IMR-90 (cell line): ENCODE results near the gene PTPRO. TPM values are rescaled to one million over a fixed set of nuclear protein-coding genes. Genes with fewer than 3 reads are reported as not detected.

ENCODE experiments used
- ATAC-seq: fragments of 200-7000 bp; cut with Tn5 transposase; 2 replicates; pipeline ENCODE4 v1.9.1; 2020; ENCODE audit warnings: low read depth, mild to moderate bottlenecking, moderate library complexity
- BruUV-seq: library from RNA; stranded (reverse); fragments of 400-500 nt; replicated peaks from 2 replicates; lab custom pipeline; 2021; lab: Mats Ljungman, UMichigan
- CTCF ChIA-PET: fragments of 300-600 bp; formaldehyde crosslinking; extraction: SDS; loops from one replicate; lab custom pipeline; 2021; ENCODE audit warnings: antibody characterized with exemption; lab: Yijun Ruan, JAX
- POLR2A ChIA-PET: fragments of 300-600 bp; sonication (Branson Sonifier 250); formaldehyde crosslinking; loops from one replicate; lab custom pipeline; 2022; ENCODE audit warnings: antibody characterized with exemption; ENCODE audit not compliant: unreplicated experiment; lab: Charles Lee
- DNase-seq: peaks from one replicate; pipeline ENCODE4 v3.0.0; 2013
- H2AFZ ChIP-seq: replicated peaks from 2 replicates; pipeline ENCODE3; 2013; ENCODE audit warnings: low read length, mild to moderate bottlenecking; ENCODE audit not compliant: poor library complexity
- H2AK5ac ChIP-seq: 2 replicates; pipeline ENCODE4 v1.6.1; 2013; ENCODE audit warnings: low read depth, low read length, inconsistent platforms
- H2AK9ac ChIP-seq: replicated peaks from 2 replicates; pipeline ENCODE3; 2013; ENCODE audit warnings: mild to moderate bottlenecking, low read depth, low read length, moderate library complexity; ENCODE audit not compliant: poor library complexity
- H2BK120ac ChIP-seq: 2 replicates; pipeline ENCODE4 v1.6.1; 2013; ENCODE audit warnings: low read depth, low read length, inconsistent platforms
- H2BK15ac ChIP-seq: 3 replicates; pipeline ENCODE4 v1.6.1; 2013; ENCODE audit warnings: low read depth, low read length, inconsistent platforms
- H2BK20ac ChIP-seq: 2 replicates; pipeline ENCODE4 v1.6.1; 2013; ENCODE audit warnings: low read depth, mild to moderate bottlenecking, inconsistent platforms, low read length, moderate library complexity
- H2BK5ac ChIP-seq: 2 replicates; pipeline ENCODE4 v1.6.1; 2013; ENCODE audit warnings: mild to moderate bottlenecking, low read depth, low read length, inconsistent platforms; ENCODE audit not compliant: poor library complexity, severe bottlenecking
- H3K14ac ChIP-seq: replicated peaks from 2 replicates; pipeline ENCODE4 v1.6.1; 2013; ENCODE audit warnings: low read depth, low read length, inconsistent platforms
- H3K18ac ChIP-seq: 2 replicates; pipeline ENCODE4 v1.6.1; 2013; ENCODE audit warnings: low read depth, low read length, control low read depth
- H3K23ac ChIP-seq: 2 replicates; pipeline ENCODE4 v1.6.1; 2013; ENCODE audit warnings: low read depth, low read length, inconsistent platforms
- H3K27ac ChIP-seq: 2 replicates; pipeline ENCODE4 v1.5.1; 2013; ENCODE audit warnings: mild to moderate bottlenecking, control low read depth, low read length; ENCODE audit not compliant: insufficient read depth
- H3K27me3 ChIP-seq: 2 replicates; pipeline ENCODE4 v1.6.1; 2013; ENCODE audit warnings: low read length; ENCODE audit not compliant: control insufficient read depth, insufficient read depth
- H3K36me3 ChIP-seq: 2 replicates; pipeline ENCODE4 v1.6.1; 2013; ENCODE audit warnings: low read length, mixed read lengths; ENCODE audit not compliant: control insufficient read depth, insufficient read depth
- H3K4ac ChIP-seq: 2 replicates; pipeline ENCODE4 v1.6.1; 2013; ENCODE audit warnings: low read depth, low read length, inconsistent platforms
- H3K4me1 ChIP-seq: 2 replicates; pipeline ENCODE4 v1.6.1; 2013; ENCODE audit warnings: low read length, mixed read lengths; ENCODE audit not compliant: control insufficient read depth, insufficient read depth
- H3K4me2 ChIP-seq: 2 replicates; pipeline ENCODE4 v1.6.1; 2013; ENCODE audit warnings: low read depth, mild to moderate bottlenecking, control low read depth, low read length, moderate library complexity
- H3K4me3 ChIP-seq: 2 replicates; pipeline ENCODE4 v1.5.1; 2013; ENCODE audit warnings: low read depth, mild to moderate bottlenecking, control low read depth, low read length, moderate library complexity; ENCODE audit not compliant: insufficient read depth
- H3K56ac ChIP-seq: 2 replicates; pipeline ENCODE4 v1.6.1; 2013; ENCODE audit warnings: low read length, inconsistent platforms; ENCODE audit not compliant: insufficient read depth; ENCODE audit errors: extremely low read depth
- H3K79me1 ChIP-seq, 2 experiments: 2 replicates each; pipeline ENCODE4 v1.6.1; 2013; ENCODE audit warnings: low read length in 2 of 2, inconsistent platforms in 1 of 2, low read depth in 1 of 2
- H3K9ac ChIP-seq: 2 replicates; pipeline ENCODE4 v1.6.1; 2013; ENCODE audit warnings: low read depth, low read length, control low read depth
- H3K9me1 ChIP-seq: 2 replicates; pipeline ENCODE4 v1.6.1; 2013; ENCODE audit warnings: low read length, inconsistent platforms; ENCODE audit not compliant: insufficient read depth
- H3K9me3 ChIP-seq: 2 replicates; pipeline ENCODE4 v1.6.1; 2013; ENCODE audit warnings: low read length; ENCODE audit not compliant: control insufficient read depth, insufficient read depth
- H4K20me1 ChIP-seq: 2 replicates; pipeline ENCODE4 v1.6.1; 2013; ENCODE audit warnings: low read length, inconsistent platforms; ENCODE audit not compliant: insufficient read depth
- H4K5ac ChIP-seq: 2 replicates; pipeline ENCODE4 v1.6.1; 2013; ENCODE audit warnings: mild to moderate bottlenecking, low read depth, low read length, control low read depth
- H4K8ac ChIP-seq, 2 experiments: 2 replicates each; pipeline ENCODE4 v1.6.1; 2013; ENCODE audit warnings: low read depth in 2 of 2, low read length in 2 of 2, control low read depth in 1 of 2, inconsistent platforms in 1 of 2
- H4K91ac ChIP-seq: 2 replicates; pipeline ENCODE4 v1.6.1; 2013; ENCODE audit warnings: low read depth, low read length, inconsistent platforms; ENCODE audit not compliant: insufficient read depth
- CHD1 ChIP-seq: IDR thresholded peaks from 2 replicates; pipeline ENCODE4 v1.6.1; 2012; ENCODE audit warnings: low read depth, low read length, improper control_type of control experiment
- CTCF ChIP-seq: conservative IDR thresholded peaks from 2 replicates; pipeline ENCODE4 v1.5.1; 2012; ENCODE audit warnings: mild to moderate bottlenecking, low read depth, low read length, improper control_type of control experiment
- ELK1 ChIP-seq: fragments of 150-350 bp; IDR thresholded peaks from 2 replicates; pipeline ENCODE4 v1.6.1; 2016; ENCODE audit warnings: low read depth, mild to moderate bottlenecking, low read length, moderate library complexity, borderline replicate concordance
- MAZ ChIP-seq: IDR thresholded peaks from 2 replicates; pipeline ENCODE4 v1.6.1; 2012; ENCODE audit warnings: low read depth, mild to moderate bottlenecking, low read length, improper control_type of control experiment, moderate library complexity, borderline replicate concordance
- MXI1 ChIP-seq: IDR thresholded peaks from 2 replicates; pipeline ENCODE4 v1.6.1; 2012; ENCODE audit warnings: low read depth, mild to moderate bottlenecking, low read length, moderate library complexity, borderline replicate concordance
- USF2 ChIP-seq: fragments of 150-350 bp; IDR thresholded peaks from 2 replicates; pipeline ENCODE4 v1.6.1; 2017; ENCODE audit warnings: mild to moderate bottlenecking, antibody characterized with exemption, low read length, low read depth
- WGBS, 2 experiments: methylation state at CpG; one replicate each; pipeline versions ENCODE4 v1.1.5 to v1.1.7; 2013; ENCODE audit warnings: missing lambda C conversion rate in 2 of 2; ENCODE audit not compliant: insufficient read length in 1 of 2; ENCODE audit errors: extremely low coverage in 2 of 2; 5-methylcytosine and 5-hydroxymethylcytosine counted together
- dilution Hi-C: fragments of 300-500 bp; cut with HindIII; formaldehyde crosslinking; loops from one replicate; pipeline ENCODE4 v1.14.3; 2018; ENCODE audit warnings: low sequenced_read_pairs; ENCODE audit not compliant: unreplicated experiment
- in situ Hi-C: fragments of 300-500 bp; cut with MboI; formaldehyde crosslinking; loops from 3 replicates; pipeline ENCODE4 v1.14.3; 2019; ENCODE audit warnings: low sequenced_read_pairs, inconsistent platforms, mixed read lengths
- intact Hi-C: fragments of 100-400 bp; cut with micrococcal nuclease; formaldehyde crosslinking; loops from 2 replicates; pipeline ENCODE4 v1.10.0; 2022
- polyA plus RNA-seq, 3 experiments: library from polyadenylated mRNA; depleted of rRNA; stranded (reverse); fragments of >200 nt; gene quantifications; 2 replicates each; pipeline ENCODE4 v1.2.3, GENCODE V29; 2012; ENCODE audit warnings: low replicate concordance in 1 of 3
- total RNA-seq: library from RNA; depleted of rRNA; stranded (reverse); fragments of >200 nt; gene quantifications from 2 replicates; pipeline ENCODE4 v1.2.3, GENCODE V29; 2012

The PTPRO gene
- total and polyA plus RNA-seq, 2 of the 4 experiments (the other 2 are of a cell fraction) = 0.03 to 0.18 TPM

- Histone ChIP-seq H2BK20ac (no peak overlapping the region), H2AK9ac (no peak overlapping the region), H3K9me3 (no peaks in the 10 kb centered on the region), H3K36me3 (no peaks in the 10 kb centered on the region), H3K27me3 (peaks cover 12% of the 10 kb centered on the region), H2AK5ac (no peak overlapping the region), H3K79me1 (no peaks in the 10 kb centered on the region), H3K9me1 (no peaks in the 10 kb centered on the region), H3K27ac (no peak overlapping the region), H3K4me2 (no peak overlapping the region), H3K9ac (no peak overlapping the region), H4K91ac (no peak overlapping the region), H3K14ac (no peak overlapping the region), H2BK15ac (no peak overlapping the region), H3K18ac (no peak overlapping the region), H2AFZ (no peak overlapping the region), H3K56ac (no peak overlapping the region), H4K5ac (no peak overlapping the region), H3K23ac (no peak overlapping the region), H3K4ac (no peak overlapping the region), H2BK120ac (no peak overlapping the region), H2BK5ac (no peak overlapping the region), H3K4me3 (no peak overlapping the region), H4K20me1 (no peaks in the 10 kb centered on the region), H3K4me1 (peaks cover 2% of the 10 kb centered on the region; the same call in 1 of the 2 replicates), H4K8ac (no peak overlapping the region)
- no TSS peak for BruUV-seq
- in situ Hi-C loops (no loop called here), dilution Hi-C loops (no loop called here), intact Hi-C loops (no loop called here)
- POLR2A ChIA-PET = no interaction called here
- WGBS, 2 experiments = no CpG with 5 or more reads among the region's 4 CpGs
- no peak for TF ChIP-seq MAZ
- TF ChIP-seq CHD1 = no peak
- TF ChIP-seq MXI1 = no peak
- no peak for TF ChIP-seq USF2
- TF ChIP-seq ELK1 = no peak
- no peak for TF ChIP-seq CTCF
- peak; percentile 46 for DNase-seq
- ATAC-seq = peak; percentile 90
- CTCF ChIA-PET = interaction anchor here (0.6 kb wide), 1 partner anchor 55 kb away, joined by 3 read pairs; no protein-coding TSS in a partner anchor
These were observed 183.3 kb downstream of the PTPRO start for GRCh38 chr12:15505616-15506015.
